HCT116 (cell line): ENCODE measurements around the gene CEMIP2. TPM values are rescaled to one million over a fixed set of nuclear protein-coding genes. Genes with fewer than 3 reads are reported as not detected.

Source experiments
- ATAC-seq: fragments of 200-7000 bp; cut with Tn5 transposase; 2 replicates; pipeline ENCODE4 v1.9.1; 2020; ENCODE audit warnings: mild to moderate bottlenecking, moderate library complexity
- BruUV-seq: library from RNA; stranded (reverse); fragments of 400-500 nt; replicated peaks from 2 replicates; lab custom pipeline; 2021; lab: Mats Ljungman, UMichigan
- CTCF ChIA-PET: fragments of 300-600 bp; sonication (Branson Sonifier 250); formaldehyde crosslinking; loops from one replicate; lab custom pipeline; 2021; ENCODE audit warnings: antibody characterized with exemption; lab: Charles Lee
- POLR2A ChIA-PET: fragments of 300-600, 350-600 bp; sonication (Branson Sonifier 250); formaldehyde crosslinking; loops from one replicate; lab custom pipeline; 2021; ENCODE audit warnings: antibody characterized with exemption; lab: Charles Lee
- RAD21 ChIA-PET, 2 experiments: fragments of 300-600 bp; sonication (Branson Sonifier 250); formaldehyde crosslinking; loops; one replicate each; lab custom pipeline; 2023; ENCODE audit warnings: low total read pairs in 2 of 2; ENCODE audit not compliant: uncharacterized antibody in 2 of 2, unreplicated experiment in 2 of 2, low non-redundant PET in 1 of 2; lab: Charles Lee
- DNase-seq: peaks from one replicate; pipeline ENCODE4 v3.0.0-alpha.2; 2010; ENCODE audit warnings: low read depth, low spot score
- H2AFZ ChIP-seq: fragments of 200-600 bp; shearing (Covaris generic), sonication (generic); 2 replicates; pipeline ENCODE4 v1.6.1; 2017; ENCODE audit warnings: low read depth, mixed run types, mixed read lengths, antibody characterized with exemption, low read length; ENCODE audit not compliant: poor library complexity, severe bottlenecking
- H3K27ac ChIP-seq: 2 replicates; pipeline ENCODE4 v1.5.1; 2012; ENCODE audit warnings: low read depth, low read length
- H3K27me3 ChIP-seq: fragments of 200-600 bp; sonication (generic); 2 replicates; pipeline ENCODE4 v1.6.1; 2016; ENCODE audit warnings: mixed run types, low read length, mixed read lengths; ENCODE audit not compliant: insufficient read depth
- H3K36me3 ChIP-seq, 2 experiments: fragments of 200-500 bp in 1 of 2; fragments of 200-600 bp in 1 of 2; sonication (Bioruptor generic) in 1 of 2; sonication (generic) in 1 of 2; 2 replicates each; pipeline versions ENCODE4 v1.5.1 to v1.6.1; 2014 to 2016; ENCODE audit warnings: low read length in 2 of 2, inconsistent platforms in 1 of 2, mixed read lengths in 1 of 2, mixed run types in 1 of 2; ENCODE audit not compliant: insufficient read depth in 2 of 2, control insufficient read depth in 1 of 2
- H3K4me1 ChIP-seq, 2 experiments: fragments of 200-600 bp in 1 of 2; sonication (generic) in 1 of 2; 2 replicates each; pipeline versions ENCODE4 v1.5.1 to v1.6.1; 2012 to 2017; ENCODE audit warnings: low read length in 2 of 2, inconsistent platforms in 1 of 2, mild to moderate bottlenecking in 1 of 2, mixed read lengths in 1 of 2, mixed run types in 1 of 2, moderate library complexity in 1 of 2; ENCODE audit not compliant: insufficient read depth in 2 of 2, control insufficient read depth in 1 of 2
- H3K4me2 ChIP-seq: fragments of 200-600 bp; sonication (generic); 2 replicates; pipeline ENCODE4 v1.6.1; 2017; ENCODE audit warnings: mixed run types, low read length, mixed read lengths
- H3K4me3 ChIP-seq, 2 experiments: fragments of 200-600 bp in 1 of 2; sonication (generic) in 1 of 2; replicated peaks in 1 of 2; 2 replicates each; pipeline ENCODE4 v1.5.1; 2011 to 2016; ENCODE audit warnings: low read length in 2 of 2, control low read depth in 1 of 2, low read depth in 1 of 2, mild to moderate bottlenecking in 1 of 2, mixed read lengths in 1 of 2, mixed run types in 1 of 2
- H3K79me2 ChIP-seq: fragments of 200-600 bp; sonication (generic); 2 replicates; pipeline ENCODE4 v1.6.1; 2017; ENCODE audit warnings: mild to moderate bottlenecking, mixed run types, low read length, moderate library complexity, mixed read lengths; ENCODE audit not compliant: insufficient read depth
- H3K9ac ChIP-seq: fragments of 200-600 bp; sonication (generic); 2 replicates; pipeline ENCODE4 v1.6.1; 2016; ENCODE audit warnings: low read length, mixed read lengths
- H3K9me2 ChIP-seq: fragments of 200-600 bp; sonication (generic), shearing (Covaris generic); 2 replicates; pipeline ENCODE4 v1.6.1; 2017; ENCODE audit warnings: mixed run types, mild to moderate bottlenecking, moderate library complexity; ENCODE audit not compliant: insufficient read depth
- H3K9me3 ChIP-seq, 2 experiments: fragments of 200-500 bp in 1 of 2; fragments of 200-600 bp in 1 of 2; sonication (Bioruptor generic) in 1 of 2; sonication (generic) in 1 of 2; 2 replicates each; pipeline ENCODE4 v1.6.1; 2014 to 2017; ENCODE audit warnings: low read length in 2 of 2, mixed read lengths in 2 of 2, inconsistent platforms in 1 of 2, low read depth in 1 of 2, mild to moderate bottlenecking in 1 of 2, mixed run types in 1 of 2, moderate library complexity in 1 of 2; ENCODE audit not compliant: control insufficient read depth in 1 of 2, insufficient read depth in 1 of 2
- H4K20me1 ChIP-seq: fragments of 200-600 bp; sonication (generic), shearing (Covaris generic); 2 replicates; pipeline ENCODE4 v1.6.1; 2017; ENCODE audit warnings: mixed run types, mild to moderate bottlenecking, moderate library complexity; ENCODE audit not compliant: insufficient read depth
- CBX3 ChIP-seq: IDR thresholded peaks from 2 replicates; pipeline ENCODE4 v1.6.1; 2012; ENCODE audit warnings: low read depth
- EZH2phosphoT487 ChIP-seq: fragments of 200-600 bp; IDR thresholded peaks from 2 replicates; pipeline ENCODE4 v1.6.1; 2018; ENCODE audit warnings: antibody characterized with exemption, borderline replicate concordance
- FOSL1 ChIP-seq: IDR thresholded peaks from 2 replicates; pipeline ENCODE4 v1.6.1; 2012; ENCODE audit warnings: low read depth
- SP1 ChIP-seq: IDR thresholded peaks from 2 replicates; pipeline ENCODE4 v1.6.1; 2012; ENCODE audit warnings: low read depth
- YY1 ChIP-seq: IDR thresholded peaks from 2 replicates; pipeline ENCODE4 v1.6.1; 2011; ENCODE audit warnings: low read length, low read depth, moderate library complexity, mild to moderate bottlenecking; ENCODE audit not compliant: insufficient replicate concordance; ENCODE audit errors: extremely low read depth
- intact Hi-C: fragments of 100-400 bp; cut with micrococcal nuclease; formaldehyde crosslinking; loops from 2 replicates; pipeline ENCODE4 v1.10.0; 2022
- total RNA-seq: library from RNA; stranded (reverse); gene quantifications from one replicate; pipeline ENCODE4 v1.2.1, GENCODE V29; 2021; ENCODE audit not compliant: unreplicated experiment
- TF ChIP-seq, protein P1 (sequence below): IDR thresholded peaks from 2 replicates; pipeline ENCODE4 v1.6.1; 2011; ENCODE audit warnings: mild to moderate bottlenecking, low read length, moderate library complexity; ENCODE audit not compliant: insufficient replicate concordance; ENCODE audit errors: extremely low read depth
- TF ChIP-seq, protein P2 (sequence below): IDR thresholded peaks from 2 replicates; pipeline ENCODE4 v1.6.1; 2012
- TF ChIP-seq, protein P3 (sequence below): IDR thresholded peaks from 2 replicates; pipeline ENCODE4 v1.6.1; 2012

CEMIP2 gene
- total RNA-seq, 1 experiment from 2014 or later: 14.3 TPM

DNA sequence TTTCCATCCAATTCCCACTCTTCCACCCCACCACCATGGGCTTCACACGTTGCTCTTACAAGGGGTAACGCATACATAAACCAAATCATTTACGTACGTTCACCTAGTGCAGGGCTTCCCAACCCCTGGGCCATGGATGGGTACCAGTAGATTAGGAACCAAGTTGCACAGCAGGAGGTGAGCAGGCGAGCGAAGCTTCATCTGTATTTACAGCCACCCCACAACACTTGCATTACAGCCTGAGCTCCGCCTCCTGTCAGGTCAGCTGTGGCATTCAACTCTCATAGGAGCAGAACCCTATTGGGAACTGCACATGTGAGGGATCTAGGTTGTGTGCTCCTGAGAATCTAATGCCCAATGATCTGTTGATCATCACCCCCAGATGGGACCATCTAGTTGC lies 82.3 kb downstream of the CEMIP2 start (continued):
- TF ChIP-seq, protein P1, sequence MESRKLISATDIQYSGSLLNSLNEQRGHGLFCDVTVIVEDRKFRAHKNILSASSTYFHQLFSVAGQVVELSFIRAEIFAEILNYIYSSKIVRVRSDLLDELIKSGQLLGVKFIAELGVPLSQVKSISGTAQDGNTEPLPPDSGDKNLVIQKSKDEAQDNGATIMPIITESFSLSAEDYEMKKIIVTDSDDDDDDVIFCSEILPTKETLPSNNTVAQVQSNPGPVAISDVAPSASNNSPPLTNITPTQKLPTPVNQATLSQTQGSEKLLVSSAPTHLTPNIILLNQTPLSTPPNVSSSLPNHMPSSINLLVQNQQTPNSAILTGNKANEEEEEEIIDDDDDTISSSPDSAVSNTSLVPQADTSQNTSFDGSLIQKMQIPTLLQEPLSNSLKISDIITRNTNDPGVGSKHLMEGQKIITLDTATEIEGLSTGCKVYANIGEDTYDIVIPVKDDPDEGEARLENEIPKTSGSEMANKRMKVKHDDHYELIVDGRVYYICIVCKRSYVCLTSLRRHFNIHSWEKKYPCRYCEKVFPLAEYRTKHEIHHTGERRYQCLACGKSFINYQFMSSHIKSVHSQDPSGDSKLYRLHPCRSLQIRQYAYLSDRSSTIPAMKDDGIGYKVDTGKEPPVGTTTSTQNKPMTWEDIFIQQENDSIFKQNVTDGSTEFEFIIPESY: no peak
- TF ChIP-seq FOSL1: no peak
- TF ChIP-seq YY1: no peak

- peaks cover 55 to 62% of the 10 kb centered on the region in 2 experiments for H3K4me1 ChIP-seq
- TF ChIP-seq, protein P2, sequence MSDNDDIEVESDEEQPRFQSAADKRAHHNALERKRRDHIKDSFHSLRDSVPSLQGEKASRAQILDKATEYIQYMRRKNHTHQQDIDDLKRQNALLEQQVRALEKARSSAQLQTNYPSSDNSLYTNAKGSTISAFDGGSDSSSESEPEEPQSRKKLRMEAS: no peak
- TF ChIP-seq CBX3: no peak
- TF ChIP-seq, protein P3, sequence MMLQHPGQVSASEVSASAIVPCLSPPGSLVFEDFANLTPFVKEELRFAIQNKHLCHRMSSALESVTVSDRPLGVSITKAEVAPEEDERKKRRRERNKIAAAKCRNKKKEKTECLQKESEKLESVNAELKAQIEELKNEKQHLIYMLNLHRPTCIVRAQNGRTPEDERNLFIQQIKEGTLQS: no peak
- TF ChIP-seq SP1: no peak
- no peak for TF ChIP-seq EZH2phosphoT487
- no peaks in the 10 kb centered on the region for H4K20me1 ChIP-seq
- no TSS peak for BruUV-seq
- no peaks in the 10 kb centered on the region for H3K27me3 ChIP-seq
- H3K27ac ChIP-seq: no peak overlapping the region
- H3K79me2 ChIP-seq: no peaks in the 10 kb centered on the region
- POLR2A ChIA-PET: no interaction called here
- peak overlapping the region; percentile 39 for H3K4me2 ChIP-seq
- no peaks in the 10 kb centered on the region for H3K9me2 ChIP-seq
- no peak overlapping the region for H3K4me3 ChIP-seq
- H2AFZ ChIP-seq: no peak overlapping the region
- no peaks in the 10 kb centered on the region for H3K36me3 ChIP-seq
- DNase-seq: no peak
- CTCF ChIA-PET: interaction anchor here (1.8 kb wide), 1 partner anchor 31 kb away, joined by 6 read pairs; no protein-coding TSS in a partner anchor
- H3K9ac ChIP-seq: no peak overlapping the region
- no peaks in the 10 kb centered on the region for H3K9me3 ChIP-seq
- intact Hi-C loops: no loop called here
- ATAC-seq: no peak
- RAD21 ChIA-PET: interaction anchor here in 1 of 2 experiments (0.7 kb wide), 1 partner anchor 84 kb away, joined by 3 read pairs; no protein-coding TSS in a partner anchor
Measured at GRCh38 chr9:71685394-71685793, 82.9 kb downstream of the CEMIP2 start.
